ENCODE measurements around the gene PCGF1.

Gene PCGF1

DNA sequence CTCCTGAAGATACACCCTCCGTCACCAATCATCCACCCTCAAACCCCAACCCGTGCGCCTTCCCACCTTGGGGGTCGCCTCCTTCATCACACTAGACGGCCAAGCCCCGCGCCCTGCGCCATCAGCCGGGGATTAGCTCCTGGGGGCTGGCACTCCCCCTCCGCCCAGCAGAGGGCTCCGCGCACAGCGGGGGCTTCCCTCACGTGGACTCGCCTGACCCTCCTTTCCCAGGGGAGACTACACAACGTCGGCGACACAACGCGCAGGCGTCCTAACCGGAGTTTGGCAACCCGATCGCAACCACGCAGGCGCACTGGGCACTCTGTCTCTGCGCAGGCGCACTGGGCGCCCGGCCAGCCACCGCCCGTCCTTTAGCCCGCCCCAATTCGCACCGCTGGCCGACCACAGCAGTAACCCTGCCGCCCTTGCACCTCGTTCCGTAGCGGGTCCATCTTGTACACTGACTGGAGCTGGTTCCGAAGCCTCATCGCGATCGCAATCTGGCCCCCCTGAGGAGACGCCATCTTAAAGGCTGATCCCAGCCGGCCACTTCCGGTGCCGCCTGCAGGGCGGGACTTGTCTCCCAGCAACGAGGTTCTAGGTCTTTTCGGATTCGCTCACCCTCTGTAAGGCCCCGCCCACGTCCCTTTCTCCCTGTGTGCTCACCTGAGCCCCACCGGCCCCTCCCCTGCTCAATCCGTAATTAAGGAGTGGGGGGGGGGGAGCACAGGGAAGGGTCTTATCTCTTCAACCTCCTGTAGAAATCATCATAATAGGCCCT lies at the start of gene PCGF1:
TSS of gene PCGF1 (minus strand) at position 551 of the 781 bp plus-strand sequence. CDS start at position 524, 27 bp downstream.
- TF ChIP-seq POLR2A (IDR thresholded peaks at IDR 0.05; ENCODE audit: low read depth, low read length): peak; percentile 56
- peak; percentile 71 for FAIRE-seq

DNA sequence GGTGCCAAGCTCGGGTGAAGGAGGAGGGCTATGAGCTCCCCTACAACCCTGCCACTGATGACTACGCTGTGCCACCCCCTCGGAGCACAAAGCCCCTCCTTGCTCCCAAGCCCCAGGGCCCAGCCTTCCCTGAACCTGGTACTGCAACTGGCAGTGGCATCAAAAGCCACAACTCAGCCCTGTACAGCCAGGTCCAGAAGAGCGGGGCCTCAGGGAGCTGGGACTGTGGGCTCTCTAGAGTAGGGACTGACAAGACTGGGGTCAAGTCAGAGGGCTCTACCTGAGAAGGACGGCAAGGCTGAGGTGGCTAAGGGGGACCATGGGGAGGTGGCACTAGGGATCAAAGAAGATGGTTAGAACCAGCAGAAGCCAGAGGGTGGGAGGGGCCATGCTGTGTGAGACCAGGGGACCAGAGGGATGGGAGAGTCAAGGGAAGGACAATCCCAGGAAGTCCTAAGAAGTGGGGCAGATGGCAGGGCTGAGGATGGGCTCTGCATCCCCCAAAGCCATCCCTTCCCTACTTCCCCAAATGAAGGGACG lies 49.4 kb upstream of the PCGF1 start:
- DNase-seq (ENCODE audit: insufficient read length, low spot score) (no peak), FAIRE-seq (no peak)
- TF ChIP-seq POLR2A (IDR thresholded peaks at IDR 0.05; ENCODE audit: low read depth, low read length): no peak

More for the DNA sequence above, at the start of gene PCGF1:
- DNase-seq (ENCODE audit: insufficient read length, low spot score): peak; percentile 97

DNA sequence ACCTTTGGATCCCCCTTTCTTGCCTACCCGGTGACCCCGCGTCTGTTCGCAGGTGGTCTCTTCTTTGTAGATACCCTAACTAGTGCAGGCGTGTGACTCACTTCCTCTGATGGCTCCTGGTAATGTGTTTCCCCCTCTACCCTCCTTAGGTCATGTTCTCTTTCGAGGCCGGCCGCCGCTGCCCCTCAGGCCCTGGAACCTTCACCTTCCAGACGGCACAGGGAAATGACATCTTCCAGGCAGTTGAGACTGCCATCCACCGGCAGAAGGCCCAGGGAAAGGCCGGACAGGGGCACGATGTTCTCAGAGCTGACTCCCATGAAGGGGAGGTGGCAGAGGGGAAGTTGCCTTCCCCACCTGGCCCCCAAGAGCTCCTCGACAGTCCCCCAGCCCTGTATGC lies 48.7 kb upstream of the PCGF1 start:
- DNase-seq (ENCODE audit: insufficient read length, low spot score) (no peak), FAIRE-seq (no peak)
- TF ChIP-seq POLR2A (IDR thresholded peaks at IDR 0.05; ENCODE audit: low read depth, low read length): no peak

DNA sequence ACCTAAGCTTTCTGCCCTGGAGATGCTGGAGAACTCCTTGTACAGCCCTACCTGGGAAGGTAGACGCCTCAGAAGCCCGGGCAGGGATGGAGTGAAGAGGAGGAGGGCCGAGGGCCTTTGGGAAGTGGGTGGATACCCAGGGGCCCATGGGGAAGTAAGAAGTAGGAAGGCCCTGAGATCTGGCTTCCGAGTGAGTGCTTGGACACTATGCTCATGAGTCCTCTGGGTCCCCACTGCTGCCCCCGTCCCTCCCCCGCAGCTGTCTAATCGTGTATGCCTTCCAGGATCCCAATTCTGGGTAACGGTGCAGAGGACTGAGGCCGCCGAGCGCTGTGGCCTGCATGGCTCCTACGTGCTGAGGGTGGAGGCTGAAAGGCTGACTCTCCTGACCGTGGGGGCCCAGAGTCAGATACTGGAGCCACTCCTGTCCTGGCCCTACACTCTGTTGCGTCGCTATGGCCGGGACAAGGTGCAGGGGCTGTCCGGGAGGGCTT lies 48.2 kb upstream of the PCGF1 start:
- DNase-seq (ENCODE audit: insufficient read length, low spot score): no peak
- no peak for FAIRE-seq
- no peak for TF ChIP-seq POLR2A (IDR thresholded peaks at IDR 0.05; ENCODE audit: low read depth, low read length)

DNA sequence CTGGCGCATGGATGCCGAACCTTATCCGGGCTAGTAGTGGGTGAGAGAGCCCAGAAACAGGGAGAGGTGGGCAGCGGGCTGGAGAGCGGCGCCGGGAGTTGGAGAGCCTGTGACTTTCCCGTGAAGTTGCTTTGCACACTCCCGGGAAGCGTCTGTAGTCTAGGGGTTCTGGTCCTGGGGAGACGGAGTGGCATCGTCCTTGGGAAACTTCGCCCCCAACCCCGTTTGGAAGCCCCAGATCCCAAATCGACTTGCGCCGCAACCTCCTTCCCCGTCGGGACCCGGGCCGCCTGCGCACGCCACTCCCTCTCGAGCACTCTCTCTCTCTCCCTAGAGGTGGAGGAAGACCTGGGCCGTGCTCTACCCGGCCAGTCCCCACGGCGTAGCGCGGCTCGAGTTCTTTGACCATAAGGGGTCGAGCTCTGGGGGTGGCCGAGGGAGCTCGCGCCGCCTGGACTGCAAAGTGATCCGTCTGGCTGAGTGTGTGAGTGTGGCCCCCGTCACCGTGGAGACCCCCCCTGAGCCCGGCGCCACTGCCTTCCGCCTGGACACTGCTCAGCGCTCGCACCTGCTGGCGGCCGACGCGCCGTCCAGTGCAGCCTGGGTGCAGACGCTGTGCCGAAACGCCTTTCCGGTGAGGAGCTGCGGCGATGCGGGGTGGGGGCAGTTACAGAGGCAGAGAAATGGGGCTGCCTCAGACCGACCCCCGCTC lies 47.5 kb upstream of the PCGF1 start:
- DNase-seq (ENCODE audit: insufficient read length, low spot score): peak; percentile 59
- 0 out of 2 replicates have a peak, but pooled peaks have one; percentile 25 for TF ChIP-seq POLR2A (IDR thresholded peaks at IDR 0.05; ENCODE audit: low read depth, low read length)
- FAIRE-seq: no peak

DNA sequence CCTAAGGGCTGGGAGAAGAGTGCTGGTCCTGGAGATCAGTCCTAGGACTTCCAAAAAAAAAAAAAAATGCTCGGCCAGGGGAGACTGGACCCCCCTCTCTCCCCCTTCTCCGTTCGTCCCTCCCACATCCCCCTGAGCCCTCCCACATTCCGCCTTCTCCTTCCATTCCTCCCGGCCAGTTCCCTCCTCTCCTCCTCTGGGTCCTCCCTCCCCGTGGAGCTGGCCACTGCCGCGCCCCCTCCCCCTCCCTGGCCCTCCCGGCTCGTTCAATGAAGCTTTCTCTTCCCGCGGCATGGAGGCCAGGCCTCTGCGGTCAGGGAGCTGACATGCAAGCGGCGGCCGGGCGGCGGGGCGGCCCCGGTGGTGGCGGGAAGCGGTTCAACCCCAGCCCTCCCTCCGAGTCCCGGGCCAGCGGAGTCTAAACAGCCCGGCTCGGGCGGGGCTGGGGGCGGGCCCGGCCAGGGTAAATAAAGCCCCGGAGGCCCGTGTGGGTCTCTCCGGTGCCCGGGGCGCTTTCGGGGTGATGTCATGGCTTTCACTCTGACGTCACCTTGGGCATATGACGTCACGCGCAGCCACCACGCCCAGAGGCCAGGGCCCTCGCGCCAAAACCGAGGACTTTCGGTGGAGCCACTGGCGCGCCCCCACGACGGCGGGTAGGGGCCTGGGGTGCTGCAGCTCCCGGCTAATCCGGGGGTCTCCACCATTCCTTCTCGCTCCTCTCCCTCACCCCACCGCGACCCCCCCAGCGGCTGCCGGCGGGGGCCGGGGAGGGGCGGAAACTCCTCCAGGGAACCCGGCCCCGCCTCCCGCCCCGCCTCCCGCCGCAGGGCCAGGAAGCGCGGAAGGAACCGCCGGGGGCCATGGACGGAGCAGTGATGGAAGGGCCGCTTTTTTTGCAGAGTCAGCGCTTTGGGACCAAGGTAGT lies 46.7 kb upstream of the PCGF1 start, which contains the start of the genes DOK1 and LOXL3:
TSS of gene DOK1 (plus strand) at position 829 of the 928 bp plus-strand sequence. CDS start at position 864, 35 bp downstream.
TSS of gene LOXL3 (minus strand) at position 51 of the 928 bp plus-strand sequence. CDS start 1,308 bp downstream, outside the sequence.
- peak; percentile 43; the same call in 1 of the 2 replicates for TF ChIP-seq POLR2A (IDR thresholded peaks at IDR 0.05; ENCODE audit: low read depth, low read length)
- DNase-seq (ENCODE audit: insufficient read length, low spot score) (peak; percentile 90), FAIRE-seq (no peak)

DNA sequence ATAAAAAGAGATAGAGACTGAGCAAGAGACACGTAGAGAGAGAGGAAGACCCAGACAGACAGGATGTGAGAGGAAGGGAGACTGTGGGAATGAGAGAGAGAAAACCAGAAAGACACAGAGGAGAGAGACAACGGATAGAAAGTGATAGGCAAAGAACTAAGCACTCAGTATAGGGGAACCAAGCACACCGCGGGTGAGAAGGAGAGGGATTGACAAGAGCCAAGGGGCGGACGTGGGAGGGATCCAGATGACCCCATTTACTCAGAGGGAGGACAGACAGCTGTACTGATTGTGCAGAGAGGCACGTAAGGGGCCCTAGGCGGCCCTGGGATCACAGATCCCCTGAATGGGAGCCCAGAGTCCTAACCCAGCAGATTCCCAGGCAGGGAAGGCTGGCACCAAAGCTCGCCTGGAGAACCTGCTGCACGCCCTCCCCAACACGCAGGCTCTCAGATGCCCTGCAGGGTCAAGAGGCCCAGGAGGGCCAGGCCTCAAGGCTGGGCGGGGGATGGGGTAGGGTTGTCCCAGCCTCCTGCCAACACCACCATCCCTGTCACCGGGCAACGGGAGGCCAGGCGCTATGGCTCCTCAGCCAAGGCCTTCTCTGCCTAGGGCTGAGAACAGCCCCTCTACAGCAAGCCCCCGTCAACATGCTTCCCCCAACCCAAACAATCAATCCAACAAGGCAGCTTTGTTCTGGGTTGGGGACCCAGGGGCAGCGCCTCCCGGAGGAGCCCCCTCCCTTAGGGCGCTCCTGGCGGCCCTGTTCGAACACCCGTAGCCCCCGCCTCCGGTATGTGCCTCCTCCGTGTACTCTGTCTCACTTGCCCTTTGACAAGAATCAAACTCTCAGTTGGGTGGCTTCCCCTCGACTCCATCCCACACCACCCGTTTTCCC lies 45.7 kb upstream of the PCGF1 start:
- no peak for DNase-seq (ENCODE audit: insufficient read length, low spot score)
- TF ChIP-seq POLR2A (IDR thresholded peaks at IDR 0.05; ENCODE audit: low read depth, low read length): no peak
- FAIRE-seq: no peak

DNA sequence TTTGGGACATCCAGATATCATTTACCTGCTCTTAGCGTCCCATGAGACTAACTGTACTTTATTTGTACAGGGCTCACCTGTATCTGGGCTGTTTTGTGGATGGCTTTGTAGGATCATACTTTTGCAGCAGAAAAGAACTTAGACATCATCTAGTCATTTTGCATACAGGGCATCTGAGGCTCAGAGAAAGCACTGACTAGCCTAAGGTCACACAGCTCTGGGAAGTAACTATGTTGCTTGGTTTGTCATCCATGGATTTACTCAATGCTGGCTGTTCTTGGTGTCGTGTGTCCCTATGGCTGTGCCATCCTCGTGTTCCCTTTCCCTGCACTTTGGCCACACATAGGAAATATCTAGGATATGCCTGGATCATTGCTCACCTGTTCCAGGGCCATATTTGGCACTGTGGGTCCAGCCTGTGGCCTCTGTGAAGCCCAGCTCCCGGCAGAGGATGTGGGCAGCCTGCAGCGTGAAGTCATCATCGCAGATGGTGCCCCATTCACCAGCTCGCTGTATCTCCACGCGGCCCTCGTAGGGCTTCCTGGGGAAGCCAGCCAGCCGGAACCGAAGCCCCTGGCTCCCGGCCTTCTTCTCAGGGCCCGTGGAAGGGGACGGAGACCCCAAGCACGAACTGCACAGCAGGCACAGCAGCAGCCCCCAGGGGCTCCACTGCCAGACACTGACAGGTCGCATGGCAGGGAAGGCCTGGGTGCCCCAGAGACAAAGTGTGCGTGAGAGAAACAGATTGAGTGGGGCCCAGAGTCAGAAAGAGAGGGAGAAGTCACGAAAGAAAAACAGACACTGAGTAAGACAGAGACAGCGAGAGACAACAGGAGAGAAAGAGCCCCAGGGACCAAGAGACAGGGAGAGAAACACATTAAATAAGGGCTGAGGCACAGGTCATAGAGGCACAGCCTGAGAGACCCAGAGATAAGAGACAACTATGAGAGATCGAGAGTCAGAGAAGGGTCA lies 44.7 kb upstream of the PCGF1 start:
- FAIRE-seq: no peak
- no peak for DNase-seq (ENCODE audit: insufficient read length, low spot score)
- TF ChIP-seq POLR2A (IDR thresholded peaks at IDR 0.05; ENCODE audit: low read depth, low read length): no peak

DNA sequence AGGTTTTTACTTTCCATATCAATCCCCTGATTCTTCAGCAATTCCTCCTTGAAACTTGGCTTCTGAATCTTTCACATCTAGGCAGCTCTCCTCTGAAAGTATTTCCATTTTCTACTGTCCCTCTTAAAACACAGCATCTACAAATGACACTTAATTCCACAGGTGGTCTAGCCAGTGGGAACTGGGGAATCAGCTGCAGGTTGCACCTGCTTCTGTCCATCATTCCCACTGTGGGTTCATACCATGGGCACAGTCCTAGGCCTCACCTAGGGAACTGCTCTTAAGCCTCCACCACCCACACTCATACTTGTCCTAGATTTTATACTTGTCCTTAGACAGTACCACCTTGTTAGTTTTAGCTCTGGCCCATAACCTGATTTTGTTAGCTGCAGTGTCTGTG lies 44.0 kb upstream of the PCGF1 start:
- FAIRE-seq (no peak), DNase-seq (ENCODE audit: insufficient read length, low spot score) (no peak)
- no peak for TF ChIP-seq POLR2A (IDR thresholded peaks at IDR 0.05; ENCODE audit: low read depth, low read length)

DNA sequence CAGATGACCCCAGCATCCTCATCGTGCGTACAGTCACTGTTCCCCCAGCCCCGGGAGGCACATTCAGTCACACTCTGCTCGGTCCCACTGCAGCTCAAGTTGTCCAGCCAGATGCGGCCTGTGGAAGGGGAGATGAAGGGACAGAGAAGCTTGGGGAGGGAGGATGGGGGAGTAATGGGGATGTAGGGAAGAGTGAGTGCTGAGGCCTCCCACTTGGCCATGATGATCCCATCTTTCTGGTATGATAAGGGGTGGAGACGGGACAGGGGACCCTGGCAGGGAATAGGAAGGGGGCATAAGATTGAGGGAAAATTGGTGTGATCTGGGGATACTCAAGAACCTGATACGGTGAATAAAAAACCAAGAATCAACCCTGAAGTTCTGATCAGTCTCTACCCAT lies 42.7 kb upstream of the PCGF1 start:
- no peak for DNase-seq (ENCODE audit: insufficient read length, low spot score)
- FAIRE-seq: no peak
- no peak for TF ChIP-seq POLR2A (IDR thresholded peaks at IDR 0.05; ENCODE audit: low read depth, low read length)

All from H54 (cell line).